ENCODE measurements around the gene RNU1-3. TPM values are rescaled to one million over a fixed set of nuclear protein-coding genes. Genes with fewer than 3 reads are reported as not detected.
"Not testable (repeated sequence)": the region's sequence is repeated elsewhere in the genome, so short reads cannot be mapped to it uniquely, and the experiment has no call there.

The RNU1-3 gene
- total and polyA plus RNA-seq, 2 experiments from 2014 or later: not detected

GRCh38 chr1:16644193-16644481 lies 22.6 kb downstream of the RNU1-3 start:
- Histone ChIP-seq H3K9me2 (ENCODE audit: insufficient read depth) (no peaks in the 10 kb centered on the region), H3K9ac (peak overlapping the region; percentile 85)

GRCh38 chr1:16643476-16644192 lies 23.1 kb downstream of the RNU1-3 start:
- in situ Hi-C loops (cut with MboI): not testable (repeated sequence)

More at GRCh38 chr1:16644193-16644481, 22.6 kb downstream of the RNU1-3 start:
- 2 to 3% methylated on average over 16 of the region's 16 CpGs for WGBS, 2 experiments (ENCODE audit: low coverage in 1 of 2, low lambda C conversion rate in 2 of 2, missing lambda C conversion rate in 2 of 2)
- Histone ChIP-seq H3K4me2 (ENCODE audit: unreplicated experiment) (peak overlapping the region; percentile 84), H4K20me1 (ENCODE audit: insufficient read depth) (no peaks in the 10 kb centered on the region), H3K27ac (no peak overlapping the region), H3K36me3 (ENCODE audit: low read depth) (no peaks in the 10 kb centered on the region), H3K4me1 (ENCODE audit: insufficient read depth) (peaks cover 10% of the 10 kb centered on the region; the same call in 1 of the 2 replicates), H3K27me3 (replicated peaks; ENCODE audit: insufficient read depth) (no peaks in the 10 kb centered on the region), H3F3A (ENCODE audit: insufficient read depth) (no peaks in the 10 kb centered on the region), H2AFZ (peak overlapping the region; percentile 89), H3K4me3 (peak overlapping the region; percentile 81), H3K79me2 (ENCODE audit: insufficient read depth) (peaks cover 50% of the 10 kb centered on the region), H3K9me3 (ENCODE audit: low read depth) (no peaks in the 10 kb centered on the region)
- TF ChIP-seq EZH2phosphoT487 (IDR thresholded peaks at IDR 0.05; ENCODE audit: insufficient read depth, low read depth) (no peak), EZH2 (IDR thresholded peaks at IDR 0.05; ENCODE audit: insufficient read depth, poor library complexity, severe bottlenecking) (no peak)
- no peak for DNase-seq
- in situ Hi-C loops (cut with MboI): no loop called here

GRCh38 chr1:16643001-16643411 lies 23.7 kb downstream of the RNU1-3 start:
- in situ Hi-C loops (cut with MboI); H2AFZ ChIP-seq; H3K4me3 ChIP-seq; DNase-seq; H3K4me1 ChIP-seq (ENCODE audit: insufficient read depth); H3K27me3 ChIP-seq (replicated peaks; ENCODE audit: insufficient read depth); H3K27ac ChIP-seq; H3K9me2 ChIP-seq (ENCODE audit: insufficient read depth); H3K36me3 ChIP-seq (ENCODE audit: low read depth); H3F3A ChIP-seq (ENCODE audit: insufficient read depth); H4K20me1 ChIP-seq (ENCODE audit: insufficient read depth); H3K9me3 ChIP-seq (ENCODE audit: low read depth): not testable (repeated sequence)
- WGBS, 2 experiments (ENCODE audit: low coverage in 1 of 2, low lambda C conversion rate in 2 of 2, missing lambda C conversion rate in 2 of 2): 94 to 95% methylated on average over 4 of the region's 4 CpGs
- Histone ChIP-seq H3K9ac (peak overlapping the region; percentile 85; the same call in 1 of the 2 replicates), H3K79me2 (ENCODE audit: insufficient read depth) (peaks cover 54% of the 10 kb centered on the region), H3K4me2 (ENCODE audit: unreplicated experiment) (peak overlapping the region; percentile 84)

More at GRCh38 chr1:16643476-16644192, 23.1 kb downstream of the RNU1-3 start:
- H3K4me1 ChIP-seq (ENCODE audit: insufficient read depth); H3K36me3 ChIP-seq (ENCODE audit: low read depth); H3K27ac ChIP-seq; H3K27me3 ChIP-seq (replicated peaks; ENCODE audit: insufficient read depth); H3F3A ChIP-seq (ENCODE audit: insufficient read depth); H3K9me2 ChIP-seq (ENCODE audit: insufficient read depth); H4K20me1 ChIP-seq (ENCODE audit: insufficient read depth); H3K9me3 ChIP-seq (ENCODE audit: low read depth): not testable (repeated sequence)
- H3K4me2 ChIP-seq (ENCODE audit: unreplicated experiment): peak overlapping the region; percentile 84
- H3K79me2 ChIP-seq (ENCODE audit: insufficient read depth): peaks cover 54% of the 10 kb centered on the region
- 19 to 20% methylated on average over 12 of the region's 12 CpGs for WGBS, 2 experiments (ENCODE audit: low coverage in 1 of 2, low lambda C conversion rate in 2 of 2, missing lambda C conversion rate in 2 of 2)
- DNase-seq: peak; percentile 63
- H3K9ac ChIP-seq: peak overlapping the region; percentile 85
- peak overlapping the region; percentile 81 for H3K4me3 ChIP-seq
- peak overlapping the region; percentile 89 for H2AFZ ChIP-seq

- H3K79me2 ChIP-seq (ENCODE audit: insufficient read depth): peaks cover 54% of the 10 kb centered on the region
- H3K4me3 ChIP-seq; H3K9me3 ChIP-seq (ENCODE audit: low read depth); H3K4me1 ChIP-seq (ENCODE audit: insufficient read depth); H3K9me2 ChIP-seq (ENCODE audit: insufficient read depth); H3K36me3 ChIP-seq (ENCODE audit: low read depth); H3K9ac ChIP-seq; H3F3A ChIP-seq (ENCODE audit: insufficient read depth); H4K20me1 ChIP-seq (ENCODE audit: insufficient read depth); H3K27ac ChIP-seq; H3K4me2 ChIP-seq (ENCODE audit: unreplicated experiment); H3K27me3 ChIP-seq (replicated peaks; ENCODE audit: insufficient read depth); in situ Hi-C loops (cut with MboI); DNase-seq; H2AFZ ChIP-seq: not testable (repeated sequence)
- WGBS, 2 experiments (ENCODE audit: low coverage in 1 of 2, low lambda C conversion rate in 2 of 2, missing lambda C conversion rate in 2 of 2): 79 to 80% methylated on average over 9 of the region's 9 CpGs
Measured at GRCh38 chr1:16642025-16642966, 24.5 kb downstream of the RNU1-3 start.

GRCh38 chr1:16641159-16641975 lies 25.4 kb downstream of the RNU1-3 start:
- H3K9ac ChIP-seq; H3K36me3 ChIP-seq (ENCODE audit: low read depth); DNase-seq; H2AFZ ChIP-seq; H3K27ac ChIP-seq; H3F3A ChIP-seq (ENCODE audit: insufficient read depth); H3K4me3 ChIP-seq; H3K9me2 ChIP-seq (ENCODE audit: insufficient read depth); H3K4me1 ChIP-seq (ENCODE audit: insufficient read depth); H3K4me2 ChIP-seq (ENCODE audit: unreplicated experiment); H3K27me3 ChIP-seq (replicated peaks; ENCODE audit: insufficient read depth); H3K9me3 ChIP-seq (ENCODE audit: low read depth); H4K20me1 ChIP-seq (ENCODE audit: insufficient read depth); in situ Hi-C loops (cut with MboI): not testable (repeated sequence)
- H3K79me2 ChIP-seq (ENCODE audit: insufficient read depth): peaks cover 63% of the 10 kb centered on the region
- WGBS, 2 experiments (ENCODE audit: low coverage in 1 of 2, low lambda C conversion rate in 2 of 2, missing lambda C conversion rate in 2 of 2): 91 to 92% methylated on average over 8 of the region's 8 CpGs

- H3K4me3 ChIP-seq; H3K27me3 ChIP-seq (replicated peaks; ENCODE audit: insufficient read depth); in situ Hi-C loops (cut with MboI); H2AFZ ChIP-seq; H3F3A ChIP-seq (ENCODE audit: insufficient read depth); H3K4me1 ChIP-seq (ENCODE audit: insufficient read depth); H3K36me3 ChIP-seq (ENCODE audit: low read depth); DNase-seq; H3K9me2 ChIP-seq (ENCODE audit: insufficient read depth); H3K27ac ChIP-seq; H3K4me2 ChIP-seq (ENCODE audit: unreplicated experiment); H4K20me1 ChIP-seq (ENCODE audit: insufficient read depth); H3K9me3 ChIP-seq (ENCODE audit: low read depth): not testable (repeated sequence)
- Histone ChIP-seq H3K79me2 (ENCODE audit: insufficient read depth) (peaks cover 73% of the 10 kb centered on the region), H3K9ac (0 out of 2 replicates have a peak overlapping the region, but pooled peaks have one; percentile 6)
- 58 to 65% methylated on average over 11 of the region's 11 CpGs for WGBS, 2 experiments (ENCODE audit: low coverage in 1 of 2, low lambda C conversion rate in 2 of 2, missing lambda C conversion rate in 2 of 2)
Measured at GRCh38 chr1:16639091-16640031, 27.4 kb downstream of the RNU1-3 start.
